Thyroid gland (tissue), 4 donors: ENCODE measurements around the gene ATG14. TPM values are rescaled to one million over a fixed set of nuclear protein-coding genes. Genes with fewer than 3 reads are reported as not detected.

Source experiments
- DNase-seq, 2 donors: peaks; one replicate each; pipeline ENCODE4 v3.0.0-alpha.2; 2019
- H3K27ac ChIP-seq, 3 donors: fragments of 200-600 bp; sonication (generic); 1 replicate in 2 of 3; 2 replicates in 1 of 3; pipeline ENCODE4 v1.5.1; 2016 to 2019; ENCODE audit warnings: mild to moderate bottlenecking in 1 of 3, moderate library complexity in 1 of 3
- H3K27me3 ChIP-seq: fragments of 200-600 bp; sonication (generic); one replicate; pipeline ENCODE4 v1.5.1; 2019
- H3K36me3 ChIP-seq, 2 donors: fragments of 200-600 bp; sonication (generic); one replicate each; pipeline ENCODE4 v1.5.1; 2016 to 2019
- H3K4me1 ChIP-seq, 2 donors: fragments of 200-600 bp; sonication (generic); one replicate each; pipeline ENCODE4 v1.5.1; 2017 to 2019
- H3K4me3 ChIP-seq, 3 donors: fragments of 200-600 bp; sonication (generic); replicated peaks in 1 of 3; 1 replicate in 2 of 3; 2 replicates in 1 of 3; pipeline ENCODE4 v1.5.1; 2016; ENCODE audit warnings: mild to moderate bottlenecking in 1 of 3
- H3K9me3 ChIP-seq: fragments of 200-600 bp; sonication (generic); one replicate; pipeline ENCODE4 v1.5.1; 2017
- CTCF ChIP-seq, 6 experiments: fragments of 200-600 bp in 3 of 6; fragments of 450-650 bp in 3 of 6; sonication (generic) in 3 of 6; IDR thresholded peaks; one replicate each; pipeline ENCODE4 v1.5.1; 2016 to 2019; ENCODE audit warnings: antibody characterized with exemption in 6 of 6, mild to moderate bottlenecking in 2 of 6, inconsistent platforms in 1 of 6, moderate library complexity in 1 of 6
- POLR2A ChIP-seq, 2 donors: fragments of 450-650 bp; IDR thresholded peaks; one replicate each; pipeline ENCODE4 v1.6.1; 2017; ENCODE audit warnings: antibody characterized with exemption in 2 of 2, mild to moderate bottlenecking in 2 of 2, moderate library complexity in 1 of 2
- WGBS, 2 donors: methylation state at CpG; one replicate each; pipeline ENCODE4 v1.1.5; 2017; 5-methylcytosine and 5-hydroxymethylcytosine counted together
- intact Hi-C: fragments of 100-400 bp; cut with DNase I; formaldehyde crosslinking; loops from one replicate; pipeline ENCODE4 v1.15.1; 2023
- total RNA-seq, 4 donors: library from RNA; depleted of rRNA; stranded (reverse); fragments of >200 nt; gene quantifications; one replicate each; pipeline ENCODE4 v1.2.3, GENCODE V29; 2016

The ATG14 gene
- total RNA-seq, 4 donors from 2014 or later = 13.3 to 22.2 (median 19.1) TPM

DNA sequence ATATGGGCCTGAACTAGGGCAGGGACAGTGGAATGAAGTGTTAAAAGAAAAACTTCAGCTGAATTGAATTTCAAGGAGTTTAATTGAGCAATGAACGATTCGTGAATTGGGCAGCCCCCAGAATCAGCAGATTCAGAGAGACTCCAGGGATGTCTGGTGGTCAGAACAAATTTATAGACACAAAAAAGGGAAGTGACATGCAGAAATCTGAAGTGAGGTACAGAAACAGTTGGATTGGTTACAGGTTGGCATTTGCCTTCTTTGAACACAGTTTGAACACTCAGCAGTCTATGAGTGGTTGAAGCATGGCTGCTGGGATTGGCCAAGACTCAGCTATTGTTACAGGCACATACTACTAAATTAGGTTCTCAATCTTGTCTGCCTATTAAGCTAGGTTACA, 38.5 kb upstream of the ATG14 start:
- H3K27ac ChIP-seq = no peak overlapping the region
- WGBS, 2 donors = 21 to 35% methylated on average over 2 of the region's 2 CpGs
- intact Hi-C loops = no loop called here
- peak; percentile 17 to 24 for DNase-seq
- H3K27me3 ChIP-seq = no peaks in the 10 kb centered on the region
- H3K36me3 ChIP-seq = no peaks in the 10 kb centered on the region
- H3K4me1 ChIP-seq = peaks cover 9 to 59% of the 10 kb centered on the region in 2 donors
- TF ChIP-seq POLR2A (IDR thresholded peaks at IDR 0.05) (no peak), CTCF (IDR thresholded peaks at IDR 0.05) (no peak)
- H3K4me3 ChIP-seq = no peak overlapping the region
- no peaks in the 10 kb centered on the region for H3K9me3 ChIP-seq

DNA sequence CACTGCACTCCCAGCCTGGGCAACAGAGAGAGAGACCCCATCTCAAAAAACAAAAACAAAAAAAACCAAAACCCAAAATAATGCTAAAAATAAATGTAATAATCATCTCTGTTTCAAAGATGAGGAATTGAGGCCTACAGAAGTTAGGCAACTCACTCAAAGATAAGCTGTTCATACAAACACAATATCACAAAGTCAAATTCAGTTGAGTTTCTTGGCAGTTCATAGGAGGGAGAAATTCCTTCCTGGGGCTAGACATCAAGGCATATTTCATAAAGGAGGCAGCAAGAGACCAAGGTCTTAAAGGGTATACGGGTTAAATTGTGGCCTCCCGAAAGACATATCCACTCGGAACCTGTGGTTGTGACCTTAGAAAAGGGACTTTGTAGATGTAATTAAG, 37.5 kb upstream of the ATG14 start:
- TF ChIP-seq POLR2A (IDR thresholded peaks at IDR 0.05) (no peak), CTCF (IDR thresholded peaks at IDR 0.05) (no peak)
- no peak for DNase-seq
- Histone ChIP-seq H3K27ac (no peak overlapping the region), H3K4me1 (peaks cover 0 to 49% of the 10 kb centered on the region in 2 donors), H3K36me3 (no peaks in the 10 kb centered on the region), H3K27me3 (no peaks in the 10 kb centered on the region), H3K9me3 (no peaks in the 10 kb centered on the region), H3K4me3 (no peak overlapping the region)
- 65 to 79% methylated on average over 3 of the region's 3 CpGs for WGBS, 2 donors
- intact Hi-C loops = no loop called here

- no peaks in the 10 kb centered on the region for H3K27me3 ChIP-seq
- no peaks in the 10 kb centered on the region for H3K9me3 ChIP-seq
- H3K36me3 ChIP-seq = no peaks in the 10 kb centered on the region
- peaks cover 0 to 43% of the 10 kb centered on the region in 2 donors for H3K4me1 ChIP-seq
- TF ChIP-seq POLR2A (IDR thresholded peaks at IDR 0.05) = no peak
- no peak for TF ChIP-seq CTCF (IDR thresholded peaks at IDR 0.05)
- H3K4me3 ChIP-seq = no peak overlapping the region
- intact Hi-C loops = no loop called here
- peak in 1 of 2 donors; percentile 44 for DNase-seq
- WGBS, 2 donors = 21 to 36% methylated on average over 3 of the region's 3 CpGs
- no peak overlapping the region for H3K27ac ChIP-seq
These were observed 36.5 kb upstream of the ATG14 start for GRCh38 chr14:55448141-55448614.

DNA sequence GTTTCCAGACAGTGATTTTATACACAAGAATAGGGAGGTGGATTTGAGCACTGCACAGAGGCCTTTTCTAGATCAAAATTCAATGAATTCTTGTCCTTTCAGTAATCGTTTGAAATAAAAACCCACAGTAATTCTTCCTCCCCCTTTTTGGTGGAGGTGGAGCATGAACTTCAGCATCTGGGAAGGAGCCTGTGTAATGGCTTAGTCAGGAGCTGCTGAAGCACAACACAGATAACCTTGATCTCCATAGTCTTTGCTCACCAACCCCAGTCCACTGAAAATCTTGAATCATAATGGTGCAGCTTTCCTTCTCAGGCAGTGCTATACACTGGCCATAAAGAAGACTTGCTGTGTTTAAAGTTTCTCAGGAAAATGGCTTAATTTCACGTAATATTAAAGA, 35.2 kb upstream of the ATG14 start:
- peaks cover 0 to 40% of the 10 kb centered on the region in 2 donors for H3K4me1 ChIP-seq
- peak overlapping the region in 1 of 3 donors; percentile 2 for H3K27ac ChIP-seq
- no peaks in the 10 kb centered on the region for H3K27me3 ChIP-seq
- H3K4me3 ChIP-seq = no peak overlapping the region
- no peaks in the 10 kb centered on the region for H3K9me3 ChIP-seq
- intact Hi-C loops = no loop called here
- H3K36me3 ChIP-seq = no peaks in the 10 kb centered on the region
- DNase-seq = peak in 1 of 2 donors; percentile 14
- WGBS, 2 donors = 57 to 62% methylated on average over 2 of the region's 2 CpGs
- TF ChIP-seq POLR2A (IDR thresholded peaks at IDR 0.05) (no peak), CTCF (IDR thresholded peaks at IDR 0.05) (no peak)

DNA sequence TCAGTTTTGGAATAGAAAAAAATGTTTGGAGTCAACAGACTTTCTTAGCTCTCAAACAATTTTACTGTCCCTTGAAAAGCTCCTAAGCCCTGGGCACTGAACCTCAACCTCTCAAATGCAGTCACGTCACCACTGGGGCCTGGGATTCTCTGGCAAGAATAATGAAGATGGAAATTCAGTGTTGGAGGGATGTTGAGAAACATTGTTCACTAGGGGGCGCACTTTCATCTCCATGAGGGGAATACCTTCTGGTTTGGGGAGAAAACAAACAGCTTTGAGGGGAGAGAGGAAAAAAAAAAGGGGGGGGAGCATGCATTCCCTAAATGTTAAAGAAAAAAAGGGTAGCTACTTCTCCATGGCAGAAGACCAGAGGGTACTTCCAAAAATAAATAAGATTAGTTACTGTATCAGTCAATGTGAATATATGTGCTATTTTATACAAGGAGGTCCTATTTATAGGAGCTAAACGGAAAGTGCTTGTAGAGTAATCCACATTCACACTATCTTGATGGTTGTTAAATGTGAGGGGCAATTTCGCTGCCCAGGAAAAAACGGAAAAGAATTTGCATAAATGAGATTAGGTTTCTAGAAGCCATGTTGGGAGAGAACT, 34.6 kb upstream of the ATG14 start:
- 26 to 30% methylated on average over 5 of the region's 5 CpGs for WGBS, 2 donors
- no peak overlapping the region for H3K4me3 ChIP-seq
- intact Hi-C loops = no loop called here
- H3K36me3 ChIP-seq = no peaks in the 10 kb centered on the region
- no peaks in the 10 kb centered on the region for H3K27me3 ChIP-seq
- peak; percentile 72 to 79 for DNase-seq
- TF ChIP-seq CTCF (IDR thresholded peaks at IDR 0.05) = peak; percentile 27 to 77 (median 56)
- TF ChIP-seq POLR2A (IDR thresholded peaks at IDR 0.05) = no peak
- H3K4me1 ChIP-seq = peaks cover 0 to 34% of the 10 kb centered on the region in 2 donors
- H3K9me3 ChIP-seq = no peaks in the 10 kb centered on the region
- H3K27ac ChIP-seq = peak overlapping the region in 1 of 3 donors; percentile 2
